Liver (tissue), 9 donors: ENCODE measurements around the gene ERN2. TPM values are rescaled to one million over a fixed set of nuclear protein-coding genes. Genes with fewer than 3 reads are reported as not detected.

Source experiments
- DNase-seq: peaks from one replicate; pipeline ENCODE4 v3.0.0-alpha.2; 2017; ENCODE audit warnings: low spot score
- H3K27ac ChIP-seq, 2 donors: one replicate each; pipeline ENCODE4 v1.7.0; 2013; ENCODE audit warnings: inconsistent platforms in 2 of 2, low read length in 2 of 2, control low read depth in 1 of 2, low read depth in 1 of 2, mild to moderate bottlenecking in 1 of 2
- H3K27me3 ChIP-seq, 4 donors: one replicate each; pipeline versions ENCODE4 v1.6.1 to v1.7.0; 2013; ENCODE audit warnings: low read length in 3 of 4, inconsistent platforms in 1 of 4, mild to moderate bottlenecking in 1 of 4, moderate library complexity in 1 of 4; ENCODE audit not compliant: control insufficient read depth in 4 of 4, insufficient read depth in 4 of 4
- H3K36me3 ChIP-seq, 4 donors: one replicate each; pipeline versions ENCODE4 v1.6.1 to v1.7.0; 2013; ENCODE audit warnings: low read length in 3 of 4, mild to moderate bottlenecking in 3 of 4, low read depth in 1 of 4, moderate library complexity in 1 of 4; ENCODE audit not compliant: control insufficient read depth in 4 of 4, insufficient read depth in 3 of 4
- H3K4me1 ChIP-seq, 4 donors: one replicate each; pipeline versions ENCODE4 v1.6.1 to v1.7.0; 2013; ENCODE audit warnings: low read length in 3 of 4, mild to moderate bottlenecking in 3 of 4, moderate library complexity in 1 of 4; ENCODE audit not compliant: control insufficient read depth in 4 of 4, insufficient read depth in 4 of 4
- H3K4me3 ChIP-seq, 3 donors: one replicate each; pipeline versions ENCODE4 v1.6.1 to v1.7.0; 2013; ENCODE audit warnings: low read length in 3 of 3, control low read depth in 1 of 3, low read depth in 1 of 3, mild to moderate bottlenecking in 1 of 3
- H3K9ac ChIP-seq, 2 donors: one replicate each; pipeline ENCODE4 v1.7.0; 2013; ENCODE audit warnings: low read length in 2 of 2, mild to moderate bottlenecking in 2 of 2, moderate library complexity in 2 of 2, control low read depth in 1 of 2, low read depth in 1 of 2
- H3K9me3 ChIP-seq, 4 donors: one replicate each; pipeline versions ENCODE4 v1.6.1 to v1.7.0; 2013; ENCODE audit warnings: low read length in 3 of 4; ENCODE audit not compliant: control insufficient read depth in 4 of 4
- EGR1 ChIP-seq, 2 donors: IDR thresholded peaks; 2 replicates each; pipeline ENCODE4 v1.6.1; 2016 to 2018; ENCODE audit warnings: antibody characterized with exemption in 2 of 2, low read depth in 2 of 2
- FOXA1 ChIP-seq: IDR thresholded peaks from 2 replicates; pipeline ENCODE4 v1.6.1; 2016; ENCODE audit warnings: antibody characterized with exemption
- FOXA2 ChIP-seq: IDR thresholded peaks from 2 replicates; pipeline ENCODE4 v1.6.1; 2016; ENCODE audit warnings: antibody characterized with exemption
- GABPA ChIP-seq, 2 donors: IDR thresholded peaks in 1 of 2; conservative IDR thresholded peaks in 1 of 2; 2 replicates each; pipeline ENCODE4 v1.6.1; 2016; ENCODE audit warnings: antibody characterized with exemption in 2 of 2, mild to moderate bottlenecking in 1 of 2, moderate library complexity in 1 of 2
- HNF4G ChIP-seq: IDR thresholded peaks from 2 replicates; pipeline ENCODE4 v1.6.1; 2016; ENCODE audit warnings: antibody characterized with exemption
- JUND ChIP-seq, 2 donors: IDR thresholded peaks; 2 replicates each; pipeline ENCODE4 v1.6.1; 2016; ENCODE audit warnings: antibody characterized with exemption in 2 of 2
- NR2F2 ChIP-seq: IDR thresholded peaks from 2 replicates; pipeline ENCODE4 v1.6.1; 2016; ENCODE audit warnings: antibody characterized with exemption
- RAD21 ChIP-seq, 2 donors: IDR thresholded peaks; 2 replicates each; pipeline ENCODE4 v1.6.1; 2016; ENCODE audit warnings: antibody characterized with exemption in 2 of 2, mild to moderate bottlenecking in 2 of 2
- SP1 ChIP-seq: IDR thresholded peaks from 2 replicates; pipeline ENCODE4 v1.6.1; 2018; ENCODE audit warnings: antibody characterized with exemption, mild to moderate bottlenecking
- TAF1 ChIP-seq: conservative IDR thresholded peaks from 2 replicates; pipeline ENCODE4 v1.6.1; 2016; ENCODE audit warnings: antibody characterized with exemption, mild to moderate bottlenecking
- YY1 ChIP-seq: IDR thresholded peaks from 2 replicates; pipeline ENCODE4 v1.6.1; 2016; ENCODE audit warnings: antibody characterized with exemption, mild to moderate bottlenecking
- WGBS: extraction: QIAGEN DNeasy Blood & Tissue Kit; methylation state at CpG from one replicate; pipeline ENCODE4 v1.1.7; 2013; 5-methylcytosine and 5-hydroxymethylcytosine counted together
- polyA plus RNA-seq, 2 donors: library from polyadenylated mRNA; stranded (reverse) in 1 of 2; unstranded in 1 of 2; fragments of 200-250 nt in 1 of 2; fragments of >200 nt in 1 of 2; fragmentation: Nextera tagmentation in 1 of 2; extraction: Ambion mirVana in 1 of 2; gene quantifications; one replicate each; pipeline versions ENCODE4 v1.2.1 to v1.2.3, GENCODE V29; 2013 to 2015
- total RNA-seq, 2 donors: library from RNA; depleted of rRNA; stranded (reverse); fragments of >200 nt; gene quantifications; one replicate each; pipeline ENCODE4 v1.2.3, GENCODE V29; 2014
- TF ChIP-seq, protein P1 (sequence below): IDR thresholded peaks from 2 replicates; pipeline ENCODE4 v1.6.1; 2016; ENCODE audit warnings: antibody characterized with exemption
- TF ChIP-seq, protein P2 (sequence below): IDR thresholded peaks from 2 replicates; pipeline ENCODE4 v1.6.1; 2016; ENCODE audit warnings: antibody characterized with exemption
- TF ChIP-seq, protein P3 (sequence below): IDR thresholded peaks from 2 replicates; pipeline ENCODE4 v1.6.1; 2016; ENCODE audit warnings: antibody characterized with exemption, mild to moderate bottlenecking
- TF ChIP-seq, protein P4 (sequence below): fragments of 150-350 bp; IDR thresholded peaks from 2 replicates; pipeline ENCODE4 v1.5.1; 2017; ENCODE audit warnings: improper control_type of control experiment, low read depth, low read length; ENCODE audit not compliant: missing input control
- TF ChIP-seq, protein P5 (sequence below): IDR thresholded peaks from 2 replicates; pipeline ENCODE4 v1.6.1; 2016; ENCODE audit warnings: antibody characterized with exemption
- donor health status: healthy.
- donor health status: healthy.
- donor health status: healthy.
- donor health status: healthy.
- donor health status: healthy.

ERN2 gene
- total and polyA plus RNA-seq, 4 donors: 0.01 to 0.17 TPM; not detected in 2

DNA sequence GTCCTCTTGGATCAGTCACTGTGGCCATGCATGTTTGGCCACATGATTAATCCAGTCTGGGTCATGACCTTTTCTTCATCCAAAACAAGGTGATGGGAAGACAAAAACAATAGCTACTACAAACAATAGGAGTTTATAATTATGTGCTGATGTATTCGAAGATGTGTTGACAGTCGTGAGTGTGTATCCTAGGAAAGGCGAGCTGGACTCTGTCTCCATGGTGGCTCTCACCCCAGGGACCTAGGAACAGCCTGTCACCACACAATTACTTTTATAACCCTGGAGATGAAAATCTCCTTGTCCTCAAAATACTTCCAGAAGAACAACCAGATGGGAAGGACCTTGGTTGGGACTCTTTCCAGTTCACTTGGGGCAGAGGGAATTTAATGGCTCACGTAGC is 44.1 kb downstream of the ERN2 start:
- Histone ChIP-seq H3K36me3 (peaks cover 15 to 70% (median 51%) of the 10 kb centered on the region in 4 donors), H3K9ac (no peak overlapping the region), H3K4me3 (no peak overlapping the region), H3K27ac (no peak overlapping the region), H3K9me3 (no peaks in the 10 kb centered on the region), H3K4me1 (no peaks in the 10 kb centered on the region), H3K27me3 (no peaks in the 10 kb centered on the region)
- 97% methylated on average over 4 of the region's 4 CpGs for WGBS
- DNase-seq: no peak
- TF ChIP-seq, protein P1, sequence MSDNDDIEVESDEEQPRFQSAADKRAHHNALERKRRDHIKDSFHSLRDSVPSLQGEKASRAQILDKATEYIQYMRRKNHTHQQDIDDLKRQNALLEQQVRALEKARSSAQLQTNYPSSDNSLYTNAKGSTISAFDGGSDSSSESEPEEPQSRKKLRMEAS: no peak
- no peak for TF ChIP-seq SP1
- TF ChIP-seq, protein P2, sequence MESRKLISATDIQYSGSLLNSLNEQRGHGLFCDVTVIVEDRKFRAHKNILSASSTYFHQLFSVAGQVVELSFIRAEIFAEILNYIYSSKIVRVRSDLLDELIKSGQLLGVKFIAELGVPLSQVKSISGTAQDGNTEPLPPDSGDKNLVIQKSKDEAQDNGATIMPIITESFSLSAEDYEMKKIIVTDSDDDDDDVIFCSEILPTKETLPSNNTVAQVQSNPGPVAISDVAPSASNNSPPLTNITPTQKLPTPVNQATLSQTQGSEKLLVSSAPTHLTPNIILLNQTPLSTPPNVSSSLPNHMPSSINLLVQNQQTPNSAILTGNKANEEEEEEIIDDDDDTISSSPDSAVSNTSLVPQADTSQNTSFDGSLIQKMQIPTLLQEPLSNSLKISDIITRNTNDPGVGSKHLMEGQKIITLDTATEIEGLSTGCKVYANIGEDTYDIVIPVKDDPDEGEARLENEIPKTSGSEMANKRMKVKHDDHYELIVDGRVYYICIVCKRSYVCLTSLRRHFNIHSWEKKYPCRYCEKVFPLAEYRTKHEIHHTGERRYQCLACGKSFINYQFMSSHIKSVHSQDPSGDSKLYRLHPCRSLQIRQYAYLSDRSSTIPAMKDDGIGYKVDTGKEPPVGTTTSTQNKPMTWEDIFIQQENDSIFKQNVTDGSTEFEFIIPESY: no peak
- TF ChIP-seq JUND (IDR thresholded peaks at IDR 0.05): no peak
- no peak for TF ChIP-seq HNF4G
- no peak for TF ChIP-seq FOXA1

DNA sequence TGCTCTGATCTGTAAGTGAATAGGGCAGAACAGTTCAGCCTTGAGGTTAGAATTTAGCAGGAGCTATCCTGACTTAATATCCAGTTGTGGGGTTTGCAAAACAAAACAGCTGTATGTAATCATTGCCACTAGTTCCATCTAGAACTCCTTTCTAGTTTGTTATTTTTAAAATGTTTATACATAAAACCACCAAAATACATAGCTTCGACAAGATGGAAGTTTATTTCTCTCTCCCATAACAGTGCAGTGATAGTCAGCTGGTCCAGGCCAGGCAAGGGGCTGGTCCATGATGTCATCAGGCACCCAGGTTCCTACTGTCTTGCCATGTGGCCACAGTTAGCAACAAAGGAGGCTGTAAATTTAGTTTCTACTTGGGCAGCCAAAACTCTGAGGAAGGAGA is 44.8 kb downstream of the ERN2 start:
- no peak for DNase-seq
- WGBS: 90% methylated on average over 1 of the region's 1 CpG
- H3K9me3 ChIP-seq: no peaks in the 10 kb centered on the region
- no peak overlapping the region for H3K4me3 ChIP-seq
- no peak overlapping the region for H3K9ac ChIP-seq
- no peaks in the 10 kb centered on the region for H3K27me3 ChIP-seq
- TF ChIP-seq TAF1 (no peak), GABPA (IDR thresholded peaks at IDR 0.05 in 1 of 2, conservative IDR thresholded peaks at IDR 0.05 in 1 of 2) (no peak), FOXA1 (no peak), YY1 (no peak), NR2F2 (no peak), EGR1 (IDR thresholded peaks at IDR 0.05; ENCODE audit: low read depth in 2 of 2) (no peak), FOXA2 (no peak), RAD21 (IDR thresholded peaks at IDR 0.05) (no peak), JUND (IDR thresholded peaks at IDR 0.05) (no peak), SP1 (no peak), HNF4G (no peak)
- TF ChIP-seq, protein P1: no peak
- TF ChIP-seq, protein P3, sequence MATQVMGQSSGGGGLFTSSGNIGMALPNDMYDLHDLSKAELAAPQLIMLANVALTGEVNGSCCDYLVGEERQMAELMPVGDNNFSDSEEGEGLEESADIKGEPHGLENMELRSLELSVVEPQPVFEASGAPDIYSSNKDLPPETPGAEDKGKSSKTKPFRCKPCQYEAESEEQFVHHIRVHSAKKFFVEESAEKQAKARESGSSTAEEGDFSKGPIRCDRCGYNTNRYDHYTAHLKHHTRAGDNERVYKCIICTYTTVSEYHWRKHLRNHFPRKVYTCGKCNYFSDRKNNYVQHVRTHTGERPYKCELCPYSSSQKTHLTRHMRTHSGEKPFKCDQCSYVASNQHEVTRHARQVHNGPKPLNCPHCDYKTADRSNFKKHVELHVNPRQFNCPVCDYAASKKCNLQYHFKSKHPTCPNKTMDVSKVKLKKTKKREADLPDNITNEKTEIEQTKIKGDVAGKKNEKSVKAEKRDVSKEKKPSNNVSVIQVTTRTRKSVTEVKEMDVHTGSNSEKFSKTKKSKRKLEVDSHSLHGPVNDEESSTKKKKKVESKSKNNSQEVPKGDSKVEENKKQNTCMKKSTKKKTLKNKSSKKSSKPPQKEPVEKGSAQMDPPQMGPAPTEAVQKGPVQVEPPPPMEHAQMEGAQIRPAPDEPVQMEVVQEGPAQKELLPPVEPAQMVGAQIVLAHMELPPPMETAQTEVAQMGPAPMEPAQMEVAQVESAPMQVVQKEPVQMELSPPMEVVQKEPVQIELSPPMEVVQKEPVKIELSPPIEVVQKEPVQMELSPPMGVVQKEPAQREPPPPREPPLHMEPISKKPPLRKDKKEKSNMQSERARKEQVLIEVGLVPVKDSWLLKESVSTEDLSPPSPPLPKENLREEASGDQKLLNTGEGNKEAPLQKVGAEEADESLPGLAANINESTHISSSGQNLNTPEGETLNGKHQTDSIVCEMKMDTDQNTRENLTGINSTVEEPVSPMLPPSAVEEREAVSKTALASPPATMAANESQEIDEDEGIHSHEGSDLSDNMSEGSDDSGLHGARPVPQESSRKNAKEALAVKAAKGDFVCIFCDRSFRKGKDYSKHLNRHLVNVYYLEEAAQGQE: no peak
- TF ChIP-seq, protein P2: no peak
- TF ChIP-seq, protein P4, sequence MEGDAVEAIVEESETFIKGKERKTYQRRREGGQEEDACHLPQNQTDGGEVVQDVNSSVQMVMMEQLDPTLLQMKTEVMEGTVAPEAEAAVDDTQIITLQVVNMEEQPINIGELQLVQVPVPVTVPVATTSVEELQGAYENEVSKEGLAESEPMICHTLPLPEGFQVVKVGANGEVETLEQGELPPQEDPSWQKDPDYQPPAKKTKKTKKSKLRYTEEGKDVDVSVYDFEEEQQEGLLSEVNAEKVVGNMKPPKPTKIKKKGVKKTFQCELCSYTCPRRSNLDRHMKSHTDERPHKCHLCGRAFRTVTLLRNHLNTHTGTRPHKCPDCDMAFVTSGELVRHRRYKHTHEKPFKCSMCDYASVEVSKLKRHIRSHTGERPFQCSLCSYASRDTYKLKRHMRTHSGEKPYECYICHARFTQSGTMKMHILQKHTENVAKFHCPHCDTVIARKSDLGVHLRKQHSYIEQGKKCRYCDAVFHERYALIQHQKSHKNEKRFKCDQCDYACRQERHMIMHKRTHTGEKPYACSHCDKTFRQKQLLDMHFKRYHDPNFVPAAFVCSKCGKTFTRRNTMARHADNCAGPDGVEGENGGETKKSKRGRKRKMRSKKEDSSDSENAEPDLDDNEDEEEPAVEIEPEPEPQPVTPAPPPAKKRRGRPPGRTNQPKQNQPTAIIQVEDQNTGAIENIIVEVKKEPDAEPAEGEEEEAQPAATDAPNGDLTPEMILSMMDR: no peak
- TF ChIP-seq, protein P5, sequence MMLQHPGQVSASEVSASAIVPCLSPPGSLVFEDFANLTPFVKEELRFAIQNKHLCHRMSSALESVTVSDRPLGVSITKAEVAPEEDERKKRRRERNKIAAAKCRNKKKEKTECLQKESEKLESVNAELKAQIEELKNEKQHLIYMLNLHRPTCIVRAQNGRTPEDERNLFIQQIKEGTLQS: no peak
- H3K36me3 ChIP-seq: peaks cover 15 to 73% (median 51%) of the 10 kb centered on the region in 4 donors
- no peak overlapping the region for H3K27ac ChIP-seq
- H3K4me1 ChIP-seq: no peaks in the 10 kb centered on the region
